Calu3 (cell line): ENCODE results near the gene C12orf43. TPM values are rescaled to one million over a fixed set of nuclear protein-coding genes. Genes with fewer than 3 reads are reported as not detected.

Experiments
- BruUV-seq: library from RNA; stranded (reverse); fragments of 400-500 nt; replicated peaks from 2 replicates; lab custom pipeline; 2021; lab: Mats Ljungman, UMichigan
- CTCF ChIA-PET: fragments of 300-600 bp; sonication (Branson Sonifier 250); formaldehyde crosslinking; loops from one replicate; lab custom pipeline; 2022; ENCODE audit warnings: antibody characterized with exemption; lab: Charles Lee
- DNase-seq: peaks from one replicate; pipeline ENCODE4 v3.0.0; 2022
- H3K27ac Mint-ChIP-seq: one replicate; pipeline ENCODE4 v1.8.0; 2022; ENCODE audit warnings: mixed read lengths; ENCODE audit not compliant: unreplicated experiment
- H3K27me3 Mint-ChIP-seq: one replicate; pipeline ENCODE4 v1.8.0; 2022; ENCODE audit warnings: mixed read lengths; ENCODE audit not compliant: unreplicated experiment
- H3K36me3 Mint-ChIP-seq: one replicate; pipeline ENCODE4 v1.8.0; 2022; ENCODE audit warnings: mild to moderate bottlenecking, moderate library complexity, mixed read lengths; ENCODE audit not compliant: insufficient read depth, unreplicated experiment
- H3K4me1 Mint-ChIP-seq: one replicate; pipeline ENCODE4 v1.8.0; 2022; ENCODE audit warnings: mild to moderate bottlenecking, low read depth, mixed read lengths; ENCODE audit not compliant: unreplicated experiment
- H3K4me3 Mint-ChIP-seq: one replicate; pipeline ENCODE4 v1.8.0; 2022; ENCODE audit warnings: mild to moderate bottlenecking, low read depth, moderate library complexity, mixed read lengths; ENCODE audit not compliant: unreplicated experiment
- H3K9me3 Mint-ChIP-seq: one replicate; pipeline ENCODE4 v1.8.0; 2022; ENCODE audit warnings: low read depth, mixed read lengths; ENCODE audit not compliant: unreplicated experiment
- intact Hi-C: fragments of 100-400 bp; cut with micrococcal nuclease; formaldehyde crosslinking; loops from one replicate; pipeline ENCODE4 v1.10.0; 2022; ENCODE audit not compliant: unreplicated experiment
- total RNA-seq: library from RNA; stranded (reverse); gene quantifications from 2 replicates; pipeline ENCODE4 v1.2.3, GENCODE V29; 2022
- TF ChIP-seq, protein P1 (sequence below): fragments of 200-600 bp; IDR thresholded peaks from one replicate; pipeline ENCODE4 v1.8.0; 2022; ENCODE audit warnings: antibody characterized with exemption; ENCODE audit not compliant: unreplicated experiment

Gene C12orf43
- total RNA-seq, 1 experiment from 2014 or later, result 26.2 TPM

DNA sequence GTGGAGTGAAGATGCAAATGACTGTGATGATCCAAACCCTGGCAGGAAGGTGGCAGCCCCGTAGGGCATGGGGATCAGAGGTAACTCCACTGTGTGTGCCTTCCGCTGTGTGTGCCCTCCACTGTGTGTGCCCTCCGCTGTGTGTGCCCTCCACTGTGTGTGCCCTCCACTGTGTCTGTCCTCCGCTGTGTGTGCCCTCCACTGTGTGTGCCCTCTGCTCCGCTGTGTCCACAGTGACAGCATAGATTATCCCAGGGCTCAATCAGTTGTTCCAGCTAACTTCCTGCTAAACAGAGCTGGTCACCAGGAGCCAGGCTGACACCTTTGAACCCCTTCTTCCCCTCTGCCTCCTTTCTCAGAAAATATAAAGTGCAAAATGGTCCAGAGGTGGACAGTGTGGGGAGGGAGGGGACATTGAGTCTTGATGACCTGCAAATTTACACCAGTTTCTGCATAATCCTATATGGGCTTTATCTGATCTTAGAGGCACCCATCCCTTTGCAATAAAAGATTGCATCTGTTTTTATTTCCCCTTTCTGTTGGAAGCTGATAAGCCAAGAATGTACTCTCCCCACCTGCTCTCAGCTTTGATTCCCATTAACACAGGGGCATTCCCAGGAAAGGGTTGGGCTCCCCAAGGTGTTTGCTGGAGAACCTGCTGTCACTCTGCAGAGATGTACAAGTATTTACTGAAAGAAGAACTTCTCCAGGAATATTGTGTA lies 59.5 kb downstream of the C12orf43 start:
- H3K9me3 Mint-ChIP-seq, result no peaks in the 10 kb centered on the region
- no TSS peak for BruUV-seq
- H3K27me3 Mint-ChIP-seq, result no peaks in the 10 kb centered on the region
- CTCF ChIA-PET, result interaction anchor here (0.6 kb wide), 1 partner anchor 90 kb away, joined by 3 read pairs; no protein-coding TSS in a partner anchor
- H3K4me1 Mint-ChIP-seq, result peaks cover 32% of the 10 kb centered on the region
- TF ChIP-seq, protein P1, sequence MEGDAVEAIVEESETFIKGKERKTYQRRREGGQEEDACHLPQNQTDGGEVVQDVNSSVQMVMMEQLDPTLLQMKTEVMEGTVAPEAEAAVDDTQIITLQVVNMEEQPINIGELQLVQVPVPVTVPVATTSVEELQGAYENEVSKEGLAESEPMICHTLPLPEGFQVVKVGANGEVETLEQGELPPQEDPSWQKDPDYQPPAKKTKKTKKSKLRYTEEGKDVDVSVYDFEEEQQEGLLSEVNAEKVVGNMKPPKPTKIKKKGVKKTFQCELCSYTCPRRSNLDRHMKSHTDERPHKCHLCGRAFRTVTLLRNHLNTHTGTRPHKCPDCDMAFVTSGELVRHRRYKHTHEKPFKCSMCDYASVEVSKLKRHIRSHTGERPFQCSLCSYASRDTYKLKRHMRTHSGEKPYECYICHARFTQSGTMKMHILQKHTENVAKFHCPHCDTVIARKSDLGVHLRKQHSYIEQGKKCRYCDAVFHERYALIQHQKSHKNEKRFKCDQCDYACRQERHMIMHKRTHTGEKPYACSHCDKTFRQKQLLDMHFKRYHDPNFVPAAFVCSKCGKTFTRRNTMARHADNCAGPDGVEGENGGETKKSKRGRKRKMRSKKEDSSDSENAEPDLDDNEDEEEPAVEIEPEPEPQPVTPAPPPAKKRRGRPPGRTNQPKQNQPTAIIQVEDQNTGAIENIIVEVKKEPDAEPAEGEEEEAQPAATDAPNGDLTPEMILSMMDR, result no peak
- no peak overlapping the region for H3K27ac Mint-ChIP-seq
- H3K36me3 Mint-ChIP-seq, result peaks cover 20% of the 10 kb centered on the region
- no peak for DNase-seq
- H3K4me3 Mint-ChIP-seq, result no peak overlapping the region
- intact Hi-C loops, result no loop called here

DNA sequence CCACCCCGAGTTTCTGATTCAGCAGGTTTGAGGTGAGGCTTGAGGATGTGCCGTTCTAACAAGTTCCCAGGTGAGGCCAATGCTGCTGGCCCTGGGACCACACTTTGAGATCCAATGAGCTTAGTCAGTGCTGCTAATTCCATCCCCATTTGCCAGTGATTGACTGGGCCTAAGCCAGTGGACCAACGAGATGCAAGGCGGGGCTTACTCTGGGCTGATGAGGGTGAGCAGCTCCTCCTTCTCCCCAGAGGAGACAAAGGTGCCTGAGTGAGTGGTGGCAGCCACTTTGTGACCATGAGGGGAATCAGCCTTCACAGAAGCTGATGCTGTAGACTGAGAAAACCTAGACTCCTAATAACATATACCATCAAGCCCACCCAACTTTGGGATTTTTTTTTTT lies 61.1 kb downstream of the C12orf43 start:
- Mint-ChIP-seq H3K4me3 (no peak overlapping the region), H3K27ac (no peak overlapping the region), H3K9me3 (no peaks in the 10 kb centered on the region), H3K36me3 (peaks cover 13% of the 10 kb centered on the region), H3K4me1 (peaks cover 23% of the 10 kb centered on the region), H3K27me3 (no peaks in the 10 kb centered on the region)
- no peak for DNase-seq
- BruUV-seq, result no TSS peak
- TF ChIP-seq, protein P1, result no peak
- CTCF ChIA-PET, result interaction anchor here (0.8 to 1.0 kb wide), 2 partner anchors 17 to 98 kb away, joined by 4 to 6 read pairs; no protein-coding TSS in a partner anchor
- intact Hi-C loops, result no loop called here

DNA sequence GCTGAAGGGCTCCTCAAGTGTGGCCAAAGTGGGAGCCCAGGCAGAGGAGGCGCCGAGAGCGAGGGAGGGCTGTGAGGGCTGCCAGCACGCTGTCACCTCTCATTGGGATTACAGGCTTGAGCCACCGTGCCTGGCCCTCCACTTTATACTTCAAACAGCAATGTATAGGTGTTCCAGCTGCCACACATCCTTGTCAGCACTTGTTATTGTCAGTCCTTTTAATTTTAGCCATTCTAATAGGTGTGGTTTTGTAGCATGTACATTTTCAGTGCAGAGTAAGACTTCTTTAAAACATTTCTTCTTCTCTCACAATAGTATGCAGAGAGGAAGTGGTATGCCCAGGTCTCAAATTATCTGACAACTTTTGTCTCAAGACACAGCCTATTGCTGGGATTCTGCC lies 65.5 kb downstream of the C12orf43 start:
- H3K36me3 Mint-ChIP-seq, result no peaks in the 10 kb centered on the region
- intact Hi-C loops, result no loop called here
- no peaks in the 10 kb centered on the region for H3K9me3 Mint-ChIP-seq
- no peak overlapping the region for H3K27ac Mint-ChIP-seq
- BruUV-seq, result no TSS peak
- no peak for DNase-seq
- H3K4me1 Mint-ChIP-seq, result no peaks in the 10 kb centered on the region
- no peak overlapping the region for H3K4me3 Mint-ChIP-seq
- H3K27me3 Mint-ChIP-seq, result no peaks in the 10 kb centered on the region
- TF ChIP-seq, protein P1, result no peak
- CTCF ChIA-PET, result interaction anchor here (0.6 kb wide), 2 partner anchors 15 to 316 kb away, joined by 3 to 7 read pairs; no protein-coding TSS in a partner anchor

Other genes starting within 250 kb of the C12orf43 start
- gene SPPL3, start 112.1 kb downstream of the C12orf43 start, total RNA-seq, result 61.0 and 61.1 TPM in 2 replicates
- gene HNF1A, start 37.9 kb downstream of the C12orf43 start, total RNA-seq, result 8.4 and 10.0 TPM in 2 replicates
- gene OASL, start 22.8 kb upstream of the C12orf43 start, total RNA-seq, result 73.7 and 231 TPM in 2 replicates
- gene P2RX7, start 116.4 kb upstream of the C12orf43 start, total RNA-seq, result not detected in 2 replicates
- 38.7 and 39.5 TPM in 2 replicates for gene P2RX4, start 193.6 kb upstream of the C12orf43 start, total RNA-seq